ENCODE data around the gene SLBP. TPM values are rescaled to one million over a fixed set of nuclear protein-coding genes. Genes with fewer than 3 reads are reported as not detected.

Gene SLBP
- total and polyA plus RNA-seq, 2 of the 8 experiments (the other 6 are each of a cell fraction or from before 2014, with no cell fraction given) = 44.1 to 49.0 TPM

GRCh38 chr4:1725521-1725920 lies 13.4 kb upstream of the SLBP start (continued):
- TF ChIP-seq JUN (IDR thresholded peaks at IDR 0.05; ENCODE audit: low read depth, low read length) = no peak
- TF ChIP-seq, protein P1, sequence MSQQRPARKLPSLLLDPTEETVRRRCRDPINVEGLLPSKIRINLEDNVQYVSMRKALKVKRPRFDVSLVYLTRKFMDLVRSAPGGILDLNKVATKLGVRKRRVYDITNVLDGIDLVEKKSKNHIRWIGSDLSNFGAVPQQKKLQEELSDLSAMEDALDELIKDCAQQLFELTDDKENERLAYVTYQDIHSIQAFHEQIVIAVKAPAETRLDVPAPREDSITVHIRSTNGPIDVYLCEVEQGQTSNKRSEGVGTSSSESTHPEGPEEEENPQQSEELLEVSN (IDR thresholded peaks at IDR 0.05) = no peak
- TF ChIP-seq RBBP5 (IDR thresholded peaks at IDR 0.05; ENCODE audit: borderline replicate concordance, low read depth, low read length) = no peak
- no peak for TF ChIP-seq CEBPB (IDR thresholded peaks at IDR 0.05; ENCODE audit: low read depth, low read length)
- no peak for TF ChIP-seq CREB1 (IDR thresholded peaks at IDR 0.05)

Data from H1 (cell line).